HG03064 (cell line): ENCODE data around the gene TEDC2.
"Not testable (repeated sequence)": the region's sequence is repeated elsewhere in the genome, so short reads cannot be mapped to it uniquely, and the experiment has no call there.

Experiments
- ATAC-seq: cut with Tn5 transposase; IDR thresholded peaks from one replicate; pipeline ENCODE4 v1.9.1; 2021; ENCODE audit warnings: low read depth; ENCODE audit not compliant: unreplicated experiment

Gene TEDC2, protein sequence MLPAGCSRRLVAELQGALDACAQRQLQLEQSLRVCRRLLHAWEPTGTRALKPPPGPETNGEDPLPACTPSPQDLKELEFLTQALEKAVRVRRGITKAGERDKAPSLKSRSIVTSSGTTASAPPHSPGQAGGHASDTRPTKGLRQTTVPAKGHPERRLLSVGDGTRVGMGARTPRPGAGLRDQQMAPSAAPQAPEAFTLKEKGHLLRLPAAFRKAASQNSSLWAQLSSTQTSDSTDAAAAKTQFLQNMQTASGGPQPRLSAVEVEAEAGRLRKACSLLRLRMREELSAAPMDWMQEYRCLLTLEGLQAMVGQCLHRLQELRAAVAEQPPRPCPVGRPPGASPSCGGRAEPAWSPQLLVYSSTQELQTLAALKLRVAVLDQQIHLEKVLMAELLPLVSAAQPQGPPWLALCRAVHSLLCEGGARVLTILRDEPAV

DNA sequence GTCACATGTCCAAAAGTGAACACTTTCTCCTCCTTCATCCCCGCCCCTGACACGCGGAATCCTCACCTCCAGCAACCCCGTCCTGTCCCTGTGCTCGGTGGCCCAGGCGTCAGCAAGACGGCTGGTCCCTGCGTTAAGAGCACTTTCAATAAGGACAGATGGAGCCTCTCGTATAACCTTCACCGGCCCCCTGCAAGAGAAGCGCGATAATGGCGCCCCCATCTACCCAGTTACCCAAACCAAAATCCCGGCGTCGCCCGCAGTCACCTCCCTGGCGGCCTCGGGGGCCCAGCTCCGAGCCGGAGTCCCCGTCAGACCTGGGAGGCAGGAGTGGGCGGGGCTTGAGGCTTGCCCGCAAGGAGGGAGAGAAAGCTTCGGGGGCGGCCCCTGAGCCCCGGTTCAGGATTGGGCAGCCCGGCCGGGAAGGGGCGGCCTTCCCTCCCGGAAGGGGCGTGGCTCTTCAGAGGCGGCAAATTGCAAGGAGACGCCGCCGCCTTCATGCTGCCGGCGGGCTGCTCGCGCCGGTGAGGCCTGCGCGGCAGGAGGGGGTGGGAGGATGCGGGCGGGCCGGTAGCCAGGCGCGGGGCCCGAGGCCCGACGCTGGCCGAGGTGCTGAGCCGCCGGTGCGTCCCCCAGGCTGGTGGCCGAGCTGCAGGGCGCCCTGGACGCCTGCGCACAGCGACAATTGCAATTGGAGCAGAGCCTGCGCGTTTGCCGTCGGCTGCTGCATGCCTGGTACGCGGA is at the start of gene TEDC2:
TEDC2 (plus strand) TSS at position 463 of the 744 bp plus-strand sequence; CDS start at position 499, 36 bp downstream.
- ATAC-seq, result peak; percentile 72

DNA sequence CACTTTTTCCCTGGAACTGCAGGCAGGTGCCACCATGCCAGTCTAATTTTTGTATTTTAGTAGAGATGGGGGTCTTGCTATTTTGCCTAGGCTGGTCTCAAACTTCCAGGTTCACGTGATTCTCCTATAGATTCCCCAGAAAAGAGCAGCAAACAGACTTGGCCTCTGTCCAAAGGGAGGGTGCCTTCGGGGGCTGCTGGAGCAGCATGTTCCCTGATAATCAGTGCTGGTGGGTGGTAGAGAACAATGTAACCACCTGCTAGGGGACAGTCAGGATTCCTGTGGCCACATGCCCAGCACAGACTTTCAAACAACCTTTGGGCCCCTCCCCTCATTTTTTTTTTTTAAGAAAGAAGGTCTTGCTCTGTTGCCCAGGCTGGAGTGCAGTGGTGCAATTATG is 44.8 kb upstream of the TEDC2 start:
- ATAC-seq, result no peak

DNA sequence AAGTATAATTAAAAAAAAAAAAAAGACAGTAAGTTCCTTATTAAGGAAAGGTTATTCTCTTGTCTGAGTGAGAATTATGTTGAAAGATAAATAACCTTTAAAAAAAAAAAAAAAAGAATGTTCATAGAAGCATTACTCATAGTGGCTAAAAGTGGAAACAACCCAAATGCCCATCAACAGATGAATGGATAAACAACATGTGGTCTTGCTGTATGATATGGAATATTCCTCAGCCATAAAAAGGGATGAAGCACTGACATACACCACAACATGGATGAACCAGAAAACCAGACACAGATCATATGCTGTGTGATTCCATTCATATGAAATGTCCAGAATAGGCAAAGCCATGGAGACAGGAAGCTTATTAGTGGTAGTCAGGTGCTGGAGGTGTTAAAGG is 39.9 kb upstream of the TEDC2 start:
- ATAC-seq, result no peak

DNA sequence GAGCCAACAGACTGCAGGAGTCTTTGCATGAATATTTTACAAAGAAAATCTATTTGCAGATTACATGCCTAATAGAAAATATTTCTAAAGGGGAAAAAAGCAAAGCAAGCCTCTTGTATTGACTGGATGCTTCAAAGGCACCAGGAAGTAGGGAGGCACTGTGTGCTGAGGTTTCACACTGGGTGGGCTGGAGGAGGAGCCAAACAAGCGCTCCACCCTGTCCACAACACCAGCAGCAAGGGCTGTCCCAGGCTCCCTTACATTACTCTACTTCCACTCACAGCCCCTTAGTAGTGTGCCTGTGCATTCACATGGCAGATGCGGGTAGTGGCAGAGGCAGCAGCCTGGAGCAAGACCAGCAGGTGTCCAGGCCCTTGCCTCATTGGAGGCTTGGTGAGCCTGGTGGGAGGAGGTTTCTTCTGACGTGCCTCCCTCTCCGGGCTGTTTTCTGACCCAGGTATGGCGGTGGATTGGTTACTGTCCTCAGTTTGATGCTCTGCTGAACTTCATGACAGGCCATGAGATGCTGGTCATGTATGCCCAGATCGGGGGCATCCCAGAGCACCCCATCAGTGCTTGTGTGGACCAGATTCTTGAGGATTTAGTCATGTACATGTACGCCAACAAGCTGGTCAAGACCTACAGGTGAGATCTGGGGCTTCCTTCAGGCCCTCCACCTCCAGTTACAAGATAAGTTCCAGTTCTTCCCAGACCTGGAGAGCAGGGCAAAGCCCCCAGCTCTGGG is 37.6 kb upstream of the TEDC2 start:
- no peak for ATAC-seq

DNA sequence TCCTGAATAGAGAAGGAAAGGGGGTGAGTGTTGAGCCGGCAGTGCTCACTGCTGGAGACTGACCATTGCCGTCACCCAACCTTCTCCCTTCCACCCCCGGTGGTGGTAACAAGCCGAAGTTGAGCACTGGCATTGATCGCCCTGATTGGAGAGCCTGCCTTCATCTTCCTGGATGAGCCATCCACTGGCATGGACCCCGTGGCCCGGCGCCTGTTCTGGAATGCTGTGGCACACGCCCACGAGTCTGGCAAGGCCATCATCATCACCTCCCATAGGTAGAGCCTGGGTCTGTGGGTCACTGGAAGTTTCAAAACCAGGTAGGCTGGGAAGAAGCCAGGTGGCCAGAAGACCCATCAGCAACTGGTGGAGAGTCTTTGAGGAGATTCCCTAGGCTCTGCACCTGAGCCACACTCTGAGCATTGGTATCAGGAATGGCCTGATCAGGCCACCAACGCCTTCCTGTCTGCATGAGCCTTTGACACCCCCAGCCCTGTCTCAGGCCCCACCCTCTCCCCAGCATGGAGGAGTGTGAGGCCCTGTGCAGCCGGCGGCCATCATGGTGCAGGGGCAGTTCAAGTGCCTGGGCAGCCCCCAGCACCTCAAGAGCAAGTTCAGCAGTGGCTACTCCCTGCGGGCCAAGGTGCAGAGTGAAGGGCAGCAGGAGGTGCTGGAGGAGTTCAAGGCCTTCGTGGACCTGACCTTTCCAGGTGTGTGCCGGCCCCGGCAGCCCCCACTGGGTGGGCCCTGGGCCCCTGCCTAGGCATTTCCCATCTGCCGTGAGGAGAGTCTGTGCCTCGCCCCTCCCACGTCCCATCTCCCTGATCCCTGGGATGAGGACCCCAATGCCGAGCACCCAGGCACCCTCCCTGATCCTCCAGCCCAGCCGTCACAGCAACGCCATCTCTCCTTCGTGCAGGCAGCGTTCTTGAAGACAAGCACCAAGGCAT is 35.6 kb upstream of the TEDC2 start:
- no peak for ATAC-seq

DNA sequence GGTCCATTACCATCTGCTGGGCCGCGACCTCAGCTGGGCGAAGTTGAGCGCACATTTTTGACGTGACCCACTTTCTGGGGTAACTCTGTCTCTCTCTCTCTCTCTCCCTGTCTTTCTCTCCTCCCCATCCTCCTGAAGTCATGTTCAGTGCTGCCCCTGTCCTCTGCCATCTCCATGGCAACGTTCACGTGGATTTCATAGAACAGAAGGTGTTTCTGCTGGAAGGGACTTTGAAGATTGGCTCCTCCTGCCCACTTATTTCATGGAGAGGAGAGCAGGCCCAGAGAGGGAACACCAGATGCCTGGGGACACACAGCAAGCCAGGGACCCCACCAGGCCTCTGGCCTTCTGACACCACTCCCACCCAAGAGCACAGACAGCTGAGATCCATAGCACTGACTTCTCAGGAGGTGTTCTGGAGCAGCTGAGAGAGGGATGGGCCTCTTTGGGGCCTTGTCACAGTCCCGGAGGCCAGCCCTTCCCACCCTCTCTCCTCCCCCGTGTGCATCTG is 34.8 kb upstream of the TEDC2 start:
- no peak for ATAC-seq

DNA sequence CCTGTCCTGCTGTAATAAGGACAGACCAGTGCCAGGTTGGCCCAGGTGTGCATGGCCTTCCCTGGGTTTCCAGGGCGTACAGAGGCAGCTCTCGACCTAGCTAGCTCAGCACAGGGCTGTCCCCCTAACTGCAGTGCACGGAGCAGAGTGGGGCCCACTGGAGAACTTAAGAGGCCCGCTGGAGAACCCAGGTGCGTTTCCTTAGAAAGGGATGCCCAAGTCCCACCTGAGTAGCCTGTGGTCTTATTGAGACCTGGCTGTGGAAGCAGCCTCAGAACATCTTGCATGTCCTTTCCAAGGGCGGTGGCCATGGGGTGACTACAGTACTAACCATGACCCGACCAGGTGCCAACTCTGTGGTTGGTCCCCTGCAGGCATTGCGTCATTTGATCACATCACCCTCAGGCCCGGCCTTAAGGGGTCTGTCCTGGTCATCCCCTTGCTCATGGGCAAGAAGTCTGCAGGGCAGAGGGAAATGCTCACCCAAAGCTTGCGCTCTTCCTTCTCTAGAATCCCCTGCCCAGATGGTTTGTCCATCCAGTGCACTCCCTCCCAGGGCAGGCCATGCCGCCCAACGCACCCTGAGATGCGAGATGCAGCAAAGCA is 34.0 kb upstream of the TEDC2 start:
- ATAC-seq, result no peak

DNA sequence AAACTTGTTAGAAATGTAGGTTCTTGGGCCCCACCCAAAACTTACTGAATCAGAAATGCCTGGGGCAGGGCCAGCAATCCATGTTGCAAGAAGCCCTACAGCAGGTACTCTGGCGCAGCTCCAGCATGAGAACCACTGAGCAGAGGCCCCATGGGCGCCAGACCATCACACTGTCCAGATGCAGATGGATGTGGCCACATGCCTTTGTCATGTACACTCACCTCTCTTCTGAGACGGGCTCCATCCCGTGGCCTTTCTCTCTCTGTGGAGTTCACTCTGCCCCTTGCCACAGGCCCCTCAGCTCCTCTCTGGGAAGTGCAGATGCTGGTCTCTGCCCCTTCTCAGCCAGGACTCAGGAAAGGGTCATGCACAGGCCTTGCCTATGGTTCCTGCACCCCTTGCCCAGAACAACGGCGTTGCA is 33.0 kb upstream of the TEDC2 start:
- no peak for ATAC-seq

DNA sequence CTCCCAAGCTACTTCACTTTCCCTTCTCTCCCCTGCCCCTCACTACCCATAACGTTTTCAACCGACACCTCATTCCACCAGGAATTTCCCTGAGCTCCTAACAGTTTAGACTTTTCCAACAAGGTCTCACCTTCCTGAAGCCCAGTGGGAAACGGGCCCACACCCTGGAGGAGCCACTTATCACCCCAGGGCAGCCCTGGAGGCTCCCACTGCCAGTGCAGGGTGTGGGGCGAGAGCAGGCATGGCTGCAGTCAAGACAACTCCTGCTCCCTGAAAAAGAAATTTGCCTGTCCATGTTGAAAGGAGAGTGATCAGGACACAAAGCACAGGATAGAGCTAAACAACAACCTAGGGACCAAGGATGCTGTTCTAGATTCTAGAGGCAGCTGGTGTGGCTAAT is 32.4 kb upstream of the TEDC2 start:
- ATAC-seq, result no peak

DNA sequence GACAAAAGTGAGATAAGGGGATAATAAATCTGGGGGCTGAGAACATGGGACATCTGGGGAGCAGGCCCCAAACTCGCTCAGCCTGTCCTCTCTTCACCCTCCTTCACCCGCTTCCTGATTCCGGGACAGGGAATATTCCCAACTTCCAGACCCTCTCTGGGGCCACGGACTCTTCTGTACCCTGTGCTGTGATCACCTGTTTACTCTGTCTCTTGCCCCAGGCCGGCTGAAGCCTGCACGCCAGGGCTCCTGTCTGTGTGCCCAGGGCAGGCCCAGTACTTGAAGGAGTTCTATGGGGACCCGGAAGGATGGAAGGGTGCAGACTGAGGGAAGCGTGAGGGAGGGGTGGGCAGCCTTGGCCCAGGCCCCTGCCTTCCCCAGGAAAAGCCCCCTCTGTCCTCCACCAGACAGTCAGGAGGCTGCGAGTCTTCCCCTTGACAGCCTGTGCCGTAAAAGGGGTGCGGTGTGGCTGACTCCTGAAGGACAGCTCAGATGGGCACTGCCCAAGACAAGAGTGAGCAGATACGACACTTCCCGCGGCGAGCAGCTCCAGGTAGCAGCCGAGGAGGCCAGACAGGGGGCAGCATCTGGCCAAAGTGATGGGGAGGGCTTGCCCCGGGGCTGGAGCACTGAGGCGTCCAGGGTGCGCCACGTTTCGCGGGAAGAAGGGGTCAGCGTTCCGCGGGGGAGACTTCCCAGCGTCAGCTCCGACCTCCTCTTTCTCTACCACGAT is 31.7 kb upstream of the TEDC2 start:
- ATAC-seq, result no peak

DNA sequence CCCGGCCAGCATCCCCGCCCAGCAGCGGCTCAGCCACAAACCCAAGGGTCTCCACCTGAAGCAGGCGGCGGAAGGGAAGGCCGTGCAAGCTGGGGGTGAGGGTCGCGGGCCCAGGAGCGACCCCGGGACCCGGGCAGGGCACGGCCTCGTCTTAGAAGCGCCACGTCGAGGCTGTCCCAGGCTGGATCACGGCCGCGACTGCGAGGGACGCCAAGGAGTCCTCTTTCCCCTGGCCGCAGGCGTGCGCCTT is 31.2 kb upstream of the TEDC2 start:
- no peak for ATAC-seq

DNA sequence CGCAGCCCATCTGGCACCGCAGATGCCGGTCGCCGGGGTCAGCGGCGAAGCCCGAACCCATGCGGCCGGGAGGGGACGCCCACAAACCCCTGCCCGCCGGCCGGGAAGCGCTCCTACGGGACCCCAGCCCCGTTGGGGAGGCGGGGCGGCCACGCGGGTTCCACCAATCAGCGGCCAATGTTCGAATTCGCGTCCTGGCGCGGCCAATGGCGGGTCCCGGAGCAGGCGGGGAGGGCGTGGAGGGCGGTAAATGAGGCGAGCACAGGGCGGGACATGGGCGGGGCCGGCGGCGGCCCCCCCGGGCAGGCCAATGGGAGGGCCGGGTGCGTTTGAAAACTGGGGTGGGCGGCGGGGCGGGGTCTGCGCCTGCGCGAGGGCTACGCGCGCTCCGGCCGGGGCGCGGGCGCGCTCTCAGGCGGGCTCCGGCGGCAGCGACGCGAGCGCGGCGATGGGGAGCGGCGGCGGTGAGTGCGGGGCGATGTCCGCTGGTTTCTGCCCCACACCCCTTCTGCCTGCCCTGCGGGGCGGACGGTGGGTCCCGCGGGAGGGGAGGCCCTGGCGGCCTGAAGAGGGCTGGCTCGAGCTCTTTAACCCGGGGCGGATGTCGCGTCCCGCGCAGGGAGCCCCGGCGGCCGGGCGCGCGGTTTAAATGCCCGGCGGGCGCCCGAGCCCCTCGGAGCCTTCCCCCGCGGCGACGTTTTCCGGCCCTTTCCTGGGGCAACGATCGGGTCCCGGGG is 30.7 kb upstream of the TEDC2 start, which contains the start of gene CCNF:
CCNF (plus strand) TSS at position 414 of the 737 bp plus-strand sequence; CDS start at position 449, 35 bp downstream.
- ATAC-seq, result peak; percentile 63

DNA sequence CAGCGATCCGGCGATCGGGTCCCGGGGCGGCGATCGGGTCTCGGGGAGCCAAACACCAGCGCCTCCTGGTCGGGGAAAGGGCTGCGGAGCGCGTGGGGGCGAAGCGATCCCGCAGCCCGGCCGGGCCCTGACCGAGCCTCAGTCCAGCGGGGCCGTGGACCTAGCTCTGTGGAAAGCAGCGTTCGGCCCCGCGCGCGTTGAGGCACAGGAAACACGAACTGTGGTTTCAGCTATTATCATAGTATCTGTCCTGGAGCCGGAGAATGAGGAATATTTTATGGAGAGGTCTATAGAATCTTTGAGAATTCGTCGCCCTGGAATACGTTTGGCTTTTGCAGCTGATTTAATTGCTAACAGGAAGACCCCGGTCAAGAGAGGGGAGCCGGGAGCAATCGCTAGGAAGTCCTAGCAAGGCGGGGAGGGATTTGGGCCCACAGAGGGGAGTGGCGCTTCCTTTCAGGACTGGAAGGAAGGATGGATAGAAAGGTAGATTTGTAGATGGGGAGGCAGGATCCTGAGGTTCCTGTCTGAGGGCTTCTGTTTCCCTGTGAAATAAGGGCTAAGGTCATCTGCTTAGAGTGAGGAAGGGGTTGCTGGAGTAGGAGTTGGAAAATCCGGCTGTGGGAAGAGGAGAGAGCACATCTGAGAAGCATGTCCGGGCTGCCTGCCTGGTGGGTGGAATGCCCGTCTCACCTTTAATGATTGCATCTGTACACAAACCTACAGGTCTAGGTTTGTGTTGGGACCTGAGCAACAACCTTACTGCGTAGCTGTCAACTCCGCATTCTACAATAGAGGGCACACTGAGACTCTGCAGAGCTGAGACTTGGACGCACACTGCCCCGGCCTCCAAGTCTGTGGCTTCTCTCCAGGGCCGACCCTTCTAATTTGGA is 29.9 kb upstream of the TEDC2 start:
- ATAC-seq, result no peak

DNA sequence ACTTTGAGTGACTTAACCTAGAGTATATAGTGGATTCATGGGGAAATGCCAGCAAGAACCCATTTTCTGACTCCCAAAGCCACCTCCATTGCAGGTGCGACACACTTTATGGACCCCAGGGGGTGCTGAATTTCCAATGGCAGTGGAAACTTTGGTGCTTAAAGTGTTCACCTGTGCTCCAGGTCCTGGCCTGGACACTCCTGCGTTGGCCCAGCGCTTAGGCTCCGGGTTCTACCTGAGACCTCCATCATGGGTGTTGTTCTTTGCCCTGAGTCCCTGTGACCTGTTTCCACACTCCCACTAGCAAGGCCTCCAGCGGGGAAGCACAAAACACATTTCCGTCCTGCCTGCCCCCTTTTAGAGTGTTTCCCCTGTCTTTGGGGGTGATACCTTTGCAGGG is 27.6 kb upstream of the TEDC2 start:
- no peak for ATAC-seq

DNA sequence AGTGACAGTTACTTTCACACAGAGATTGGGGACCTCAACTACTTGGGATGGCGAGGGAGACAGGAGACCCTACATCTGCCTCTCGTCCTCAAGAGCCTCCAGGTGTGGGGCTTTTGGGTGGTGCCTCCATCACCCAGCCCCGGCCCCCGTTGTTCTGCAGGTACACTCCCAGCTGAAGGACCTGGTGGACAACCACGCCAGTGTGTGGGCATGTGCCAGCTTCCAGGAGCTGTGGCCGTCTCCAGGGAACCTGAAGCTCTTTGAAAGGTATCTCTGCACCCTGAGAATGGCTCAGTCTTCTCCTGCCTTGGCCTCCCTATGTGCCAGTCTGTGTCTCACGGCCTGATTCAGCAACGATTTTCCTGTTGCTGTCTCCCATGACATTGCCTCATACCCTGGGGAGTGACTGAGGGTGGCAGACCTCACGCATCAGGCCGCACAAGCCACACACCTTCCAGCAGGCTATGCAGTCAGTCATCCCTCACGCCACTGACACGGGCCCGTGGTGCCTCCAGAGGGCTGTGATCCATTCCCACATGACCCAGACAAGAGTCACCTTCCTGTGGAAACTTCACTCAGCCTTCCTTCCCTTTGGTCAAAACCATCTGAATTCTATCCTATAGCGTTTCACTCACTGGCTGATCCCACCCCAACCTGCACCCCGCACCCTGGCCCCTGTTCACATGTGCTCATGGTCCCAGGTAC is 27.0 kb upstream of the TEDC2 start:
- no peak for ATAC-seq

DNA sequence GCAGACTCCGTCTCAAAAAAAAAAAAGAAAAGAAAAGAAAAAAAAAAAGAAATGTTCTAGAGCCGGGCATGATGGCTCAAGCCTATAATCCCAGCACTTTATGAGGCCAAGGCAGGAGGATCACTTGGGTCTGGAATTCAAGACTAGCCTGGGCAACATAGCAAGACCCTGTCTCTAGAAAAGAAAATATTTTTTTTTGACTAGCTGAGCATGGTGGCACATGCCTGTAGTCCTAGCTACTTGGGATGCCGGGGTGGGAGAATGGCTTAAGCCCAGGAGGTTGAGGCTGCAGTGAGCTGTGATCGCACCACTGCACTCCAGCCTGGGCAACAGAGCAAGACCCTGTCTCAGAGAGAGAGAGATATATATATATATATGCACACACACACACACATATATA is 24.7 kb upstream of the TEDC2 start:
- not testable (repeated sequence) for ATAC-seq

DNA sequence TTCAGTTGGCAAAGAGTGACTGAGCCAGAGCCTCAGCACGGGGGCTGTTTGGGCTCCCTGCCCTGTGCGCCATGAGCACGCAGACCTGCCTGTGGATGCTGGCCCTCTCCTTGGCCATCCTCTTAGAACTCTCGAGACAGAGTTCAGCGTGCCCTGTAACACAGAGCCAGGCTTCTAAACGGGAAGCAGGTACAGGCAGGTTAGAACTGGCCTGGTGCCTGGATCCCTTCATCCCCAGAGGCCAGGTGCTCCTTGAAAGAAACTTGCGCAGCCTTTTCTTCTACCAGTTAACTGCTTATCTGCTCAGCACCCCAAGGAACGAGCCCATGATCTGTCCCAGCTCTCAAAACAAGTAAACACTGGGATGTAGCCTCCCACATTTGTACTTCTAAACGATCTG is 23.8 kb upstream of the TEDC2 start:
- ATAC-seq, result no peak
